HCT116 (cell line): ENCODE results near the gene LHX3.

Source experiments
- ATF3 ChIP-seq: IDR thresholded peaks from 2 replicates; pipeline ENCODE4 v1.6.1; 2012
- CTCF ChIP-seq, 3 experiments: fragments of 200-600 bp in 1 of 3; sonication (generic) in 1 of 3; IDR thresholded peaks in 2 of 3; conservative IDR thresholded peaks in 1 of 3; 2 replicates each; pipeline ENCODE4 v1.5.1; 2012 to 2017; ENCODE audit warnings: low read depth in 2 of 3, low read length in 2 of 3, antibody characterized with exemption in 1 of 3, borderline replicate concordance in 1 of 3, control low read depth in 1 of 3, mild to moderate bottlenecking in 1 of 3, mixed read lengths in 1 of 3, mixed run types in 1 of 3, moderate library complexity in 1 of 3; ENCODE audit not compliant: insufficient read depth in 1 of 3
- EZH2 ChIP-seq: fragments of 200-600 bp; sonication (generic); IDR thresholded peaks from 2 replicates; pipeline ENCODE4 v1.6.1; 2017; ENCODE audit warnings: antibody characterized with exemption, mixed run types
- EZH2phosphoT487 ChIP-seq: fragments of 200-600 bp; IDR thresholded peaks from 2 replicates; pipeline ENCODE4 v1.6.1; 2018; ENCODE audit warnings: antibody characterized with exemption, borderline replicate concordance
- MAX ChIP-seq: IDR thresholded peaks from 2 replicates; pipeline ENCODE4 v1.6.1; 2012
- POLR2A ChIP-seq: IDR thresholded peaks from 2 replicates; pipeline ENCODE4 v1.7.0; 2011; ENCODE audit warnings: borderline replicate concordance; ENCODE audit not compliant: insufficient read depth, insufficient read length; ENCODE audit errors: extremely low read depth
- POLR2AphosphoS5 ChIP-seq: IDR thresholded peaks from 2 replicates; pipeline ENCODE4 v1.6.1; 2011; ENCODE audit warnings: mild to moderate bottlenecking, low read depth, low read length, moderate library complexity
- RAD21 ChIP-seq: IDR thresholded peaks from 2 replicates; pipeline ENCODE4 v1.6.1; 2012; ENCODE audit warnings: low read depth, mild to moderate bottlenecking
- SP1 ChIP-seq: IDR thresholded peaks from 2 replicates; pipeline ENCODE4 v1.6.1; 2012; ENCODE audit warnings: low read depth
- ZFX ChIP-seq: fragments of 450-650 bp; IDR thresholded peaks from 2 replicates; pipeline ENCODE4 v1.6.1; 2017
- ZNF274 ChIP-seq: fragments of 200-500 bp; sonication (Bioruptor generic); IDR thresholded peaks from 2 replicates; pipeline ENCODE4 v1.6.1; 2014; ENCODE audit warnings: mild to moderate bottlenecking, low read depth, low read length, inconsistent platforms

GRCh38 chr9:136173648-136174290 is 31.2 kb downstream of the LHX3 start:
- no peak for TF ChIP-seq EZH2
- TF ChIP-seq CTCF (IDR thresholded peaks at IDR 0.05 in 2 of 3, conservative IDR thresholded peaks at IDR 0.05 in 1 of 3; ENCODE audit: borderline replicate concordance in 1 of 3, insufficient read depth in 1 of 3, low read depth in 2 of 3, low read length in 2 of 3), result no peak
- no peak for TF ChIP-seq ATF3
- no peak for TF ChIP-seq EZH2phosphoT487
- TF ChIP-seq ZNF274, result no peak
- TF ChIP-seq ZFX, result no peak
- TF ChIP-seq MAX, result no peak
- TF ChIP-seq RAD21, result no peak
- TF ChIP-seq POLR2AphosphoS5, result no peak
- no peak for TF ChIP-seq SP1
- TF ChIP-seq POLR2A, result no peak
